Activated CD8-positive, alpha-beta T cell treated with anti-CD3 and anti-CD28 coated beads for 36 hours (primary cell): ENCODE results near the gene MOGAT1. TPM values are rescaled to one million over a fixed set of nuclear protein-coding genes. Genes with fewer than 3 reads are reported as not detected.

ENCODE experiments used
- ATAC-seq: fragments of 200-7000 bp; cut with Tn5 transposase; one replicate; pipeline ENCODE4 v1.10.0; 2021; ENCODE audit warnings: mild to moderate bottlenecking, moderate library complexity
- CTCF ChIA-PET: fragments of 350-600 bp; sonication (Branson Sonifier 250); formaldehyde crosslinking; loops from one replicate; lab custom pipeline; 2021; ENCODE audit warnings: antibody characterized with exemption; lab: Charles Lee
- POLR2A ChIA-PET: fragments of 350-600 bp; sonication (Branson Sonifier 250); formaldehyde crosslinking; loops from one replicate; lab custom pipeline; 2021; ENCODE audit warnings: antibody characterized with exemption; lab: Charles Lee
- DNase-seq: peaks from one replicate; pipeline ENCODE4 v3.0.0-alpha.2; 2020
- H3K27ac Mint-ChIP-seq: one replicate; pipeline ENCODE4 v1.8.0; 2021; ENCODE audit warnings: mild to moderate bottlenecking, mixed read lengths
- H3K27me3 Mint-ChIP-seq: one replicate; pipeline ENCODE4 v1.8.0; 2021; ENCODE audit warnings: mixed read lengths
- H3K36me3 Mint-ChIP-seq: one replicate; pipeline ENCODE4 v1.8.0; 2021; ENCODE audit warnings: low read depth, mixed read lengths
- H3K4me1 Mint-ChIP-seq: one replicate; pipeline ENCODE4 v1.8.0; 2021; ENCODE audit warnings: low read depth, mixed read lengths
- H3K4me3 Mint-ChIP-seq: one replicate; pipeline ENCODE4 v1.8.0; 2021; ENCODE audit warnings: mild to moderate bottlenecking, moderate library complexity, mixed read lengths
- H3K9me3 Mint-ChIP-seq: one replicate; pipeline ENCODE4 v1.8.0; 2021; ENCODE audit warnings: mixed read lengths
- CTCF ChIP-seq: fragments of 200-600 bp; IDR thresholded peaks from one replicate; pipeline ENCODE4 v1.8.0; 2022; ENCODE audit warnings: antibody characterized with exemption, mild to moderate bottlenecking
- intact Hi-C: fragments of 100-400 bp; cut with micrococcal nuclease; formaldehyde crosslinking; loops from one replicate; pipeline ENCODE4 v1.10.0; 2022
- total RNA-seq, 2 experiments: library from RNA; stranded (reverse); gene quantifications; one replicate each; pipeline ENCODE4 v1.2.3, GENCODE V29; 2021

MOGAT1 gene
- total RNA-seq, 2 experiments from 2014 or later = not detected

- ChIA-PET POLR2A (no interaction called here), CTCF (no interaction called here)
- Mint-ChIP-seq H3K4me3 (no peak overlapping the region), H3K9me3 (no peaks in the 10 kb centered on the region), H3K27ac (no peak overlapping the region), H3K4me1 (peaks cover 14% of the 10 kb centered on the region), H3K36me3 (peaks cover 49% of the 10 kb centered on the region), H3K27me3 (no peaks in the 10 kb centered on the region)
- no peak for ATAC-seq
- no peak for DNase-seq
- no peak for TF ChIP-seq CTCF
- intact Hi-C loops = no loop called here
Observed at GRCh38 chr2:222646008-222646407, 25.4 kb upstream of the MOGAT1 start.

DNA sequence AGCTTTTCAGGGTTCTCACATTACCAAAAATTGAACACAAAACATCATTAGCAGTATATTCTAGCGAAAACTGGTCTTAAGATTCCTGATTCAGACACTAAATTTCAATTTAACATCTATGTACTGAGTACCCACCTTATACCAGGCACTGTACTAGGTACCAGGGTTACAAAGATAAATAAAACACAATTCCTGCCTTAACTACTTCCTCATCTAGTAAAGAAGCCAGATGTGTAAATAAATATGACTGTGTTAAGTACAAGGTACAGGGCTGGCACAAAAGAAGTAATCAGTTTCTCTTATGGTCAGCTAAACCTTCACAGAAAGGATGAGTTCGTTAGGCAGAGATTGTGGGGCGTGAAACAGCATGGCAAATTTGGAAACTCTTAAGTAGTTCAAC is 21.7 kb upstream of the MOGAT1 start:
- Mint-ChIP-seq H3K27ac (no peak overlapping the region), H3K9me3 (no peaks in the 10 kb centered on the region), H3K4me1 (peaks cover 43% of the 10 kb centered on the region), H3K27me3 (no peaks in the 10 kb centered on the region), H3K4me3 (no peak overlapping the region), H3K36me3 (peaks cover 52% of the 10 kb centered on the region)
- POLR2A ChIA-PET = no interaction called here
- intact Hi-C loops = no loop called here
- ATAC-seq = no peak
- CTCF ChIA-PET = no interaction called here
- no peak for DNase-seq
- no peak for TF ChIP-seq CTCF

DNA sequence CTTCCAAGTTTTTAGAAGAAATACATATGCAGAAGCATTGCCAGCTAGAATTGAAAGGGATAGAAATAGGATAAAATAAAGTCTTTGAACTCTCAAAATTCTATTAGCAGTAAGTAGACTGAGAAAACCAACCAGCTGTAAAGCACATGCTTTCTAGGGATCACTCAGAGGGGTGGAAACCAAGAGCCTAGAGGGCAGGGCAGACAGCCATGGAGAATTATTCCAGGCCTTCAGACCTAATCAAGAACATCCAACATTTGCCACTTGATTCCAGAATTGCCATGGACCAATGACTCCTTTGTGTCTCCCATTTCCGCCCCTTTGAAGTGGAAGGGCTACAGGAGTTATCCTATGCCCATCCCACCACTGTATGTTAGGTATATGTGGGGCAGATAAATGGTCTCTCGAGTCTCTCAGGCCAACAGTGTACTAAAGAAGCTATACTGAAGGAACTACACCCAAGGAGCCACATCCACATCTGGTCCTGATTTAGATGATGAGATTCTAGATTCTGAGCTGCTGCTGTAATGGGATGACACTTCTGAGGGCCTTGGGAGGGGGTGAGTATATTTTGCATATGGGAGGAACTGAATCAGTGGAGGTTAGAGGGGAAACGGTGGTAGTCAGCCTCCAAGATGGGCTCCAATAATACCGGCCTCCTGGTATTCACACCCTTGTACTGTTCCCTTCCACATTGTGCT is 19.6 kb upstream of the MOGAT1 start:
- Mint-ChIP-seq H3K4me3 (no peak overlapping the region), H3K27ac (no peak overlapping the region), H3K9me3 (no peaks in the 10 kb centered on the region), H3K27me3 (no peaks in the 10 kb centered on the region), H3K4me1 (peaks cover 46% of the 10 kb centered on the region), H3K36me3 (peaks cover 43% of the 10 kb centered on the region)
- ChIA-PET CTCF (interaction anchor here (1.2 to 1.9 kb wide), 3 partner anchors 12 to 333 kb away, joined by 4 to 10 read pairs (median 5); no protein-coding TSS in a partner anchor), POLR2A (interaction anchor here (1.6 kb wide), 1 partner anchor 10 kb away, joined by 7 read pairs; no protein-coding TSS in a partner anchor)
- ATAC-seq (no peak), DNase-seq (no peak)
- TF ChIP-seq CTCF = no peak
- intact Hi-C loops = no loop called here

DNA sequence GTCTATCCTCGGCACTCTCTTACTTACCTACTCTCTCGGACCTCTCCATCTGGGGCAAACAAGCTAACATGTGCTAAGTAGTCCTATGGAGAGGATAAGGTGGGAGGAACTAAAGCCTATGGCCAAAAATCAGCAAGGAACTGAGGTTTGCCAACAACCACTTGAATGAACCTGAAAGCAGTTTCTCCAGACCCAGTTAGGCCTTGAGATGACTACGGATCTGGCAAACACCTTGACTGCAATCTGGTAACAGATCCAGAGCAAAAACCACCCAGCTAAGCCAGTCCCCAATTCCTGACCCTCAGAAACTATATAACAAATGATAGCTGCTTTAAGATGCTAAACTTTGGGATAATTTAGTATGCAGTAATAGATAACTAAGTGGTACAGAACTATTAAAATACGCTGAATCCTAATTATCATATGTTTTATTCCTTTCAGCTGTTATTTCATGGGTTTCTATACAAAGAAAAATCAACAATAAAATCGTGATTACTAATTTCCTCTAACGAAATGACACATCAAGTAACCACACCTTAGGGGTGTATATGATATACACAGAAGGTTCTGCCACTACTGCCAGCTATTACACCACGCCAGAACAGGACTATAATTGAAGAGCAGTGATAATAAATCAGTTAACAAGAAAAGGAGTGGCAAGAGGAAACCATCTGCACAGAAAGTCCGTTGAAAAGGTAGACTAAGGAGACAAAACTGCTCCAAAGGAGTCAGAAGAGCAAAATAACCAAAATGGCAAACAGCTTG is 18.8 kb upstream of the MOGAT1 start:
- TF ChIP-seq CTCF = no peak
- Mint-ChIP-seq H3K4me3 (peak overlapping the region; percentile 98), H3K27ac (peak overlapping the region; percentile 80), H3K27me3 (no peaks in the 10 kb centered on the region), H3K9me3 (no peaks in the 10 kb centered on the region), H3K36me3 (peaks cover 43% of the 10 kb centered on the region), H3K4me1 (peaks cover 49% of the 10 kb centered on the region)
- ChIA-PET CTCF (interaction anchor here (1.2 to 1.9 kb wide), 3 partner anchors 12 to 334 kb away, joined by 4 to 10 read pairs (median 5); no protein-coding TSS in a partner anchor), POLR2A (interaction anchor here (1.6 kb wide), 1 partner anchor 11 kb away, joined by 7 read pairs; no protein-coding TSS in a partner anchor)
- no peak for ATAC-seq
- intact Hi-C loops = no loop called here
- DNase-seq = peak; percentile 19
